ENCODE results near the gene CDC42BPA.

DNA sequence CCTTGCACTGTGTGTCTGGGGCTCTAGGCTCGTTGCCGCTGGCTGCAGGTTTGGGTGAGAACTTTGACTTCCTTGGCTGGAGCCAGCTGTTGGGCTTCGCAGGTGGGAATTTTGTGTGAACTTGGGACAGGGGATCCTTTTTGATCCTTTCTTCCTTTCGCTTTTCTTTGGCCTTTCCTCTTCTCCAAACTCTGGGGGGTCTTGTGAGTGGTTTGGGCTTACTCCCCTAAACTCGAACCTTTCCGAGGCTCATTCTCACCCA, 377.6 kb downstream of the CDC42BPA start:
- TF ChIP-seq, protein P1, sequence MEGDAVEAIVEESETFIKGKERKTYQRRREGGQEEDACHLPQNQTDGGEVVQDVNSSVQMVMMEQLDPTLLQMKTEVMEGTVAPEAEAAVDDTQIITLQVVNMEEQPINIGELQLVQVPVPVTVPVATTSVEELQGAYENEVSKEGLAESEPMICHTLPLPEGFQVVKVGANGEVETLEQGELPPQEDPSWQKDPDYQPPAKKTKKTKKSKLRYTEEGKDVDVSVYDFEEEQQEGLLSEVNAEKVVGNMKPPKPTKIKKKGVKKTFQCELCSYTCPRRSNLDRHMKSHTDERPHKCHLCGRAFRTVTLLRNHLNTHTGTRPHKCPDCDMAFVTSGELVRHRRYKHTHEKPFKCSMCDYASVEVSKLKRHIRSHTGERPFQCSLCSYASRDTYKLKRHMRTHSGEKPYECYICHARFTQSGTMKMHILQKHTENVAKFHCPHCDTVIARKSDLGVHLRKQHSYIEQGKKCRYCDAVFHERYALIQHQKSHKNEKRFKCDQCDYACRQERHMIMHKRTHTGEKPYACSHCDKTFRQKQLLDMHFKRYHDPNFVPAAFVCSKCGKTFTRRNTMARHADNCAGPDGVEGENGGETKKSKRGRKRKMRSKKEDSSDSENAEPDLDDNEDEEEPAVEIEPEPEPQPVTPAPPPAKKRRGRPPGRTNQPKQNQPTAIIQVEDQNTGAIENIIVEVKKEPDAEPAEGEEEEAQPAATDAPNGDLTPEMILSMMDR (IDR thresholded peaks at IDR 0.05), result no peak
- no peak for TF ChIP-seq POLR2A (IDR thresholded peaks at IDR 0.05)
- TF ChIP-seq EP300 (IDR thresholded peaks at IDR 0.05; ENCODE audit: low read depth), result no peak
